Stimulated activated naive CD8-positive, alpha-beta T cell treated with anti-CD3 and anti-CD28 coated beads, Interleukin-15, Interleukin-2, amounts not matched to agents 100 ng/mL and 50 ng/mL, for 24 hours (primary cell): ENCODE data around the gene VSTM1.

Experiments
- H3K27ac Mint-ChIP-seq: one replicate; pipeline ENCODE4 v1.8.0; 2021; ENCODE audit warnings: mild to moderate bottlenecking, mixed read lengths
- H3K27me3 Mint-ChIP-seq: one replicate; pipeline ENCODE4 v1.8.0; 2021; ENCODE audit warnings: mixed read lengths
- H3K36me3 Mint-ChIP-seq: one replicate; pipeline ENCODE4 v1.8.0; 2021; ENCODE audit warnings: low read depth, mixed read lengths
- H3K4me1 Mint-ChIP-seq: one replicate; pipeline ENCODE4 v1.8.0; 2021; ENCODE audit warnings: low read depth, mixed read lengths
- H3K4me3 Mint-ChIP-seq: one replicate; pipeline ENCODE4 v1.8.0; 2021; ENCODE audit warnings: mild to moderate bottlenecking, mixed read lengths
- H3K9me3 Mint-ChIP-seq: one replicate; pipeline ENCODE4 v1.8.0; 2021; ENCODE audit warnings: mixed read lengths

The VSTM1 gene

GRCh38 chr19:54035215-54036178 is 28.2 kb downstream of the VSTM1 start:
- no peaks in the 10 kb centered on the region for H3K4me1 Mint-ChIP-seq
- no peak overlapping the region for H3K4me3 Mint-ChIP-seq
- H3K27me3 Mint-ChIP-seq: peaks cover 14% of the 10 kb centered on the region
- no peaks in the 10 kb centered on the region for H3K9me3 Mint-ChIP-seq
- no peak overlapping the region for H3K27ac Mint-ChIP-seq
- no peaks in the 10 kb centered on the region for H3K36me3 Mint-ChIP-seq

DNA sequence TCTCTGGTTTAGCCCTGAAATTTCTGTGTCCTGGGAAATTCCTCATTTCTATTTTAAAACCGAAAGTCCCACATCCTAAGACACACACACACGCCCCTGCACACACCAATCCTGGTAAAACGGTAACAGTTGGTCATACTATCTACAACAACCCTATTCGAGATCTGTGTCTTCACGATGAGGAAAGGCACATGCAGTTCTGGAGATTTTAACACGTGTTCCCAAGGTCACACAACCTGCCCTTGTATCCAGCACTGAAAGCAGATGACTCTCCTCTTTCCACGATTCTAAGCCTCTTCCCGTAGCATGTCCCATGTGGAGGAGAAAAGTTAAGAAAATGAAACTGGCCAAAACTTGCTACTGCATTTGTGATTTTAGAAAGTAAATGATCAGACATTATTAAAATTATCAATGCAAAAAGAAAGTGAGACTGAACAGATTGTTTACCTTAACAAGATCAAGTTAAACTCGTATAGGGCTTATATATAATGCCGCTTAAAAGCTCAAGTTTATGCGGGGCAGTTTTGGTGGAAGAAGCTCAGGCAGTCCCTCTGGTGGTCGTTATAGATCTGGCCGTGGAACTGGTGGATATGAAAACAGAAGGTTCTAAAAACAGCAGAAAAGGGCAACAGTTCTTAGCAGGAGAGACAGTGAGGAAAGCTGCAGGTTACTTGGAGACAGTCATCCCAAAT is 32.7 kb downstream of the VSTM1 start:
- Mint-ChIP-seq H3K27me3 (peaks cover 22% of the 10 kb centered on the region), H3K4me1 (no peaks in the 10 kb centered on the region), H3K36me3 (no peaks in the 10 kb centered on the region), H3K4me3 (no peak overlapping the region), H3K27ac (no peak overlapping the region), H3K9me3 (no peaks in the 10 kb centered on the region)

DNA sequence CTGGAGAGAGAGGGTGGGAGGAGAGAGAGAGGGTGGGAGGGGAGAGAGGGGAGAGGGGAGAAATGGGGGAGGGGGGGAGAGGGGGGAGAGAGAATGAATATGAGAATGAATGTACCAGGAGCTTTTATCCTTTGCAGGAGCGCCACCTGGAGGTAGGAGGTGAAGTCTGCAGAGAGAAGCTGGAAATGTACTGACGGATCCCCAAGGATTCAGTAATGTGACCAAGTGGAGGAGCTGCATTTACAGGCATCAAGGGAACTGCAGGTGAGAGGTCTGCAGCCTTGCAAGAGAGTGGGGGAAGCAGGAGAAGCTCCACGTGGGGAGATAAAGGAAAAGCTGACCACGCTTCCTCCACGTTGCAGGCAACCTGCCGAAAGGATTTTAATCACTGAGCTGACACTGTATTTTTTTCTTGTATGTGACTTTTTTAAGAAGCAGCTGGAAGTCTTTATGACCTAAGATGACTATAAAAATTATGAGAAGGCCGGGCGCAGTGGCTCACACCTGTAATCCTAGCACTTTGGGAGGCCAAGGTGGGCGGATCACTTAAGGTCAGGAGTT is 33.7 kb downstream of the VSTM1 start:
- Mint-ChIP-seq H3K36me3 (no peaks in the 10 kb centered on the region), H3K27me3 (peaks cover 22% of the 10 kb centered on the region), H3K27ac (no peak overlapping the region), H3K4me1 (no peaks in the 10 kb centered on the region), H3K9me3 (no peaks in the 10 kb centered on the region), H3K4me3 (no peak overlapping the region)

DNA sequence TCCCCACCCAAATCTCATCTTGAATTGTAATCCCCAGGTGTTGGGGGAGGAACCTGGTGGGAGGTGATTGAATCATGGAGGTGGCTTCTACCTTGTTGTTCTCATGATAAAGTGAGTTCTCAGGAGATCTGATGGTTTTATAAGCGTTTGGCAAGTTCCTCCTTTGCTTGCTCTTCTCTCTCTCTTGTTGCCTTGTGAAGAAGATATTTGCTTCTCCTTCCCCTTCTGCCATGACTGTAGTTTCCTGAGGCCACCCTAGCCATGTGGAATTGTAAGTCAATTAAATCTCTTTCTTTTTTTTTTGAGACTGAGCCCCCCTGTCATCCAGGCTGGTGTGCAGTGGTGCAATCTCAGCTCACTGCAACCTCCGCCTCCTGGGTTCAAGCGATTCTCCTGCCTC is 34.4 kb downstream of the VSTM1 start:
- peaks cover 27% of the 10 kb centered on the region for H3K27me3 Mint-ChIP-seq
- H3K27ac Mint-ChIP-seq: no peak overlapping the region
- H3K9me3 Mint-ChIP-seq: no peaks in the 10 kb centered on the region
- no peak overlapping the region for H3K4me3 Mint-ChIP-seq
- H3K4me1 Mint-ChIP-seq: no peaks in the 10 kb centered on the region
- H3K36me3 Mint-ChIP-seq: no peaks in the 10 kb centered on the region

- peaks cover 3% of the 10 kb centered on the region for H3K4me1 Mint-ChIP-seq
- H3K27ac Mint-ChIP-seq: no peak overlapping the region
- H3K9me3 Mint-ChIP-seq: no peaks in the 10 kb centered on the region
- H3K27me3 Mint-ChIP-seq: peaks cover 39% of the 10 kb centered on the region
- H3K4me3 Mint-ChIP-seq: no peak overlapping the region
- H3K36me3 Mint-ChIP-seq: no peaks in the 10 kb centered on the region
Measured at GRCh38 chr19:54026656-54027055, 37.0 kb downstream of the VSTM1 start.

DNA sequence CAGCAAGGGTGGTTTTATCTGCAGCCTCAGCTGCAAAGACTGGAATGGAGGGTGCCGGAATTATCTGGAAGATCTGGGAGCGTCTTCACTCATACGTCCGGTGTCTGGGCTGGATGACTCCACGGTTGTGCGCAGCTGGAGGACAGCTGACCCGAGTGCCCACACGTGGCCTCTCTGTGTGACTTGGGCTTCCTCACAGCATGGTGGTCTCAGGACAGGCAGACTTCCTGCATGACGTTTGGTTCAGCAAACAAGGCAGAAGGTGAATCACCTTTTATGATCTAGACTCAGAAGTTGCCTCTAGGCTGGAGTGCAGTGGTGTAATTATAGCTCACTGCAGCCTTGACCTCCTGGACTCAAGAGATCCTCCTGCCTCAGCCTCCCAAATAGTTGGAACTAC is 39.0 kb downstream of the VSTM1 start:
- Mint-ChIP-seq H3K27me3 (peaks cover 29% of the 10 kb centered on the region), H3K36me3 (no peaks in the 10 kb centered on the region), H3K9me3 (no peaks in the 10 kb centered on the region), H3K27ac (no peak overlapping the region), H3K4me1 (peaks cover 17% of the 10 kb centered on the region), H3K4me3 (no peak overlapping the region)

- Mint-ChIP-seq H3K4me1 (peaks cover 17% of the 10 kb centered on the region), H3K36me3 (no peaks in the 10 kb centered on the region), H3K4me3 (no peak overlapping the region), H3K27ac (no peak overlapping the region), H3K9me3 (no peaks in the 10 kb centered on the region), H3K27me3 (peaks cover 22% of the 10 kb centered on the region)
Measured at GRCh38 chr19:54023191-54023590, 40.5 kb downstream of the VSTM1 start.

DNA sequence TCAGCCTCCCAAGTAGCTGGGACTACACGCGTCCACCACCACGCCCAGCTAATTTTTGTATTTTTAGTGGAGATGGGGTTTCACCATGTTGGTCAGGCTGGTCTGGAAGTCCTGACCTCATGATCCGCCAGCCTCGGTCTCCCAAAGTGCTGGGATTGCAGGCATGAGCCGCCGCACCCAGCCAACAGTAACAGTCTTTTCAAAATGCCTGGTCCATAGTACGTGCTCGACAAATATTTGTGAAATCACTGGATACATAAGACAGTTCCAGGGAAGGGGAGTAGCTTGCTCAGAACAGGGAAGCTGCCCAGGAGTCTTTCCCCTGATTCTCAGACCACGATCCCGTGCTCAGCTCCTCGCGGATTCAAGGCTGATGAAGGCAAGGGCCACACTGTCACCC is 41.8 kb downstream of the VSTM1 start:
- Mint-ChIP-seq H3K27me3 (peaks cover 29% of the 10 kb centered on the region), H3K4me3 (no peak overlapping the region), H3K4me1 (peaks cover 17% of the 10 kb centered on the region), H3K9me3 (no peaks in the 10 kb centered on the region), H3K36me3 (no peaks in the 10 kb centered on the region), H3K27ac (peak overlapping the region; percentile 66)

DNA sequence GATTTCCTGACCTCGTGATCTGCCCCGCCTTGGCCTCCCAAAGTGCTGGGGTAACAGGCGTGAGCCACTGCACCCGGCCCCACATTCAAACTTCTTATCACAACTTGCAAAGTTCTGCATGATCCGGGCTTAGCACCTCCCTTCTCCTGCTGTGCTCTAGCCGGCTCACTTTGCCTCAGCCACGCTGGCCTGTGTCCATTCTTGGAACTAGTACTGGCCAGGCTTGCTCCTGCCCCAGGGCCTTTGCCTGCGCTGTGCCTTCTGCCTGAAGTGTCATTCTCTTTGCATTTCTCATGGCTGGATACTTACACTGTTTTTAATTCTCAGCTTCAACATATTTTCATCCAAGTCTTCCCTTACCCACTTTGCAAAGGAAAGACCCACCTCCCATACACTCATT is 42.3 kb downstream of the VSTM1 start:
- Mint-ChIP-seq H3K4me3 (no peak overlapping the region), H3K4me1 (peaks cover 17% of the 10 kb centered on the region), H3K36me3 (no peaks in the 10 kb centered on the region), H3K27ac (peak overlapping the region; percentile 66), H3K9me3 (no peaks in the 10 kb centered on the region), H3K27me3 (peaks cover 31% of the 10 kb centered on the region)

GRCh38 chr19:54017261-54017660 is 46.4 kb downstream of the VSTM1 start:
- peaks cover 14% of the 10 kb centered on the region for H3K4me1 Mint-ChIP-seq
- H3K4me3 Mint-ChIP-seq: no peak overlapping the region
- no peak overlapping the region for H3K27ac Mint-ChIP-seq
- H3K36me3 Mint-ChIP-seq: no peaks in the 10 kb centered on the region
- peaks cover 31% of the 10 kb centered on the region for H3K27me3 Mint-ChIP-seq
- H3K9me3 Mint-ChIP-seq: no peaks in the 10 kb centered on the region

GRCh38 chr19:54014920-54015560 is 48.7 kb downstream of the VSTM1 start:
- H3K27me3 Mint-ChIP-seq: peaks cover 38% of the 10 kb centered on the region
- H3K4me3 Mint-ChIP-seq: no peak overlapping the region
- no peak overlapping the region for H3K27ac Mint-ChIP-seq
- no peaks in the 10 kb centered on the region for H3K9me3 Mint-ChIP-seq
- H3K4me1 Mint-ChIP-seq: peaks cover 2% of the 10 kb centered on the region
- H3K36me3 Mint-ChIP-seq: no peaks in the 10 kb centered on the region

DNA sequence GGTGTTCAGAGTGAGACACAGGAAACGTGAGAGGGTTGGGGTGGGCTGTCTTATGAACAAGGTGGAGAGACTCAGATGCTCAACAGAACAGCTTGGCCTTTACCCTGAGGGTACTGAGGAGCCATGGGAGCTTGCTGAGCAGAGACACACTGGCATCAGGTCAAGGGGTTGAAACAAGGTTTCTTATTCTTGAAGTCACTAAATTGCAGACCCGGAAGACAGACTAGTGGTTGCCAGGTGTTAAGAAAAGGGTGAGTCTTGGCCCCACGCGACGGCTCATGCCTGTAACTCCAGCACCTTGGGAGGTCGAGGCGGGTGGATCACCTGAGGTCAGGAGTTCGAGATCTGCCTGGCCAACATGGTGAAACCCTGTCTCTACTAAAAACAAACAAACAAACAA is 49.8 kb downstream of the VSTM1 start:
- H3K27ac Mint-ChIP-seq: no peak overlapping the region
- no peaks in the 10 kb centered on the region for H3K36me3 Mint-ChIP-seq
- peaks cover 38% of the 10 kb centered on the region for H3K27me3 Mint-ChIP-seq
- H3K9me3 Mint-ChIP-seq: no peaks in the 10 kb centered on the region
- H3K4me3 Mint-ChIP-seq: no peak overlapping the region
- no peaks in the 10 kb centered on the region for H3K4me1 Mint-ChIP-seq

DNA sequence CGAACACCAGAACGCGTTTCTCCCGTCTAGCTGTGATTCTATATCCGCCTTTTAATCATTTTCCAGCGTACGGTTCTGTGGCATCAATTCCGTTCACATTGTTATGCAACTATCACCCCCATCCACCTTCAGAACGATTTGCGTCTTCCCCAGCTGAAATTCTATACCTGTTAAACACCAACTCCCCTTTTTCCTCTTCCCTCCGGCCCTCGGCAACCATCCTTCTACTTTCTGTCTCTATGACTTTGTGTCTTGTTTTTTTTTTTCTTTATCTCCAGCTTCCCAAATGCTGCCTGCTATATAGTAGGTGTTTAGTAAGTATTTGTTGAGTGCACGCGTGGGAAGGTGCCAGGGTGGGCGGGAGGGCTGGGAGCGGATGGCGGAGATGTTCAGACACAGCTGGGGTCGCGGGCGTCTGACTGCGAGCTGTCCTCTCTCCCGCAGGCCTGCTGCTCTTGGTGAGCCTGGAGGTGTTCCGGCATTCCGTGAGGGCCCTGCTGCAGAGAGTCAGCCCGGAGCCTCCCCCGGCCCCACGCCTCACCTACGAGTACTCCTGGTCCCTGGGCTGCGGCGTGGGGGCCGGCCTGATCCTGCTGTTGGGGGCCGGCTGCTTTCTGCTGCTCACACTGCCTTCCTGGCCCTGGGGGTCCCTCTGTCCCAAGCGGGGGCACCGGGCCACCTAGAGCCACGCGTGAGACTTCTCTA is 52.0 kb downstream of the VSTM1 start:
- H3K4me3 Mint-ChIP-seq: no peak overlapping the region
- H3K36me3 Mint-ChIP-seq: no peaks in the 10 kb centered on the region
- no peak overlapping the region for H3K27ac Mint-ChIP-seq
- H3K4me1 Mint-ChIP-seq: no peaks in the 10 kb centered on the region
- peaks cover 40% of the 10 kb centered on the region for H3K27me3 Mint-ChIP-seq
- H3K9me3 Mint-ChIP-seq: no peaks in the 10 kb centered on the region

- Mint-ChIP-seq H3K27ac (no peak overlapping the region), H3K9me3 (no peaks in the 10 kb centered on the region), H3K4me3 (no peak overlapping the region), H3K4me1 (no peaks in the 10 kb centered on the region), H3K36me3 (no peaks in the 10 kb centered on the region), H3K27me3 (peaks cover 32% of the 10 kb centered on the region)
Measured at GRCh38 chr19:54010474-54010873, 53.2 kb downstream of the VSTM1 start.
